VCaP (cell line): Measurements from ENCODE around the gene FAM171A2.

ENCODE experiments used
- H3K27ac ChIP-seq: fragments of 450-650 bp; 2 replicates; pipeline ENCODE4 v1.5.1; 2017
- TF ChIP-seq, protein P1 (sequence below): fragments of 450-650 bp; conservative IDR thresholded peaks from 2 replicates; pipeline ENCODE4 v1.5.1; 2017; ENCODE audit warnings: mild to moderate bottlenecking, moderate library complexity

FAM171A2 gene

DNA sequence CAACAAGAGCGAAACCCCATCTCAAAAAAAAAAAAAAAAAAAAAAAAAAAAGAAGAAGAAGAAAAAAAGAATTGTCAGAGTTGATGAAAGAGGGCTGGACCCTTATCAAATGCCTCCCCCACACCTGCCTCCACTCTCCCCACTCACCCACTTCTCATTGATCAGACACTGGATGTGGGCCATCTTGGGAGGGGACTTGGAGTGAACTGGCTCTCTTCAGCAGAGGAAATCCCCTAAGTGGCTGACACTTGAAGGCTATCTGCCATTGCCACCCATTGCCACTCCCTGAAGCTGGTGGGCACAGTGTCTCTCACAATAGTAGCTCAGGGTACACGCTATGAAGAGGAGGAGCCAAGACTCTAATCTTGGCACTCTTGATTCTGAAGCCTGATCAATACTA is 24.2 kb upstream of the FAM171A2 start:
- TF ChIP-seq, protein P1, sequence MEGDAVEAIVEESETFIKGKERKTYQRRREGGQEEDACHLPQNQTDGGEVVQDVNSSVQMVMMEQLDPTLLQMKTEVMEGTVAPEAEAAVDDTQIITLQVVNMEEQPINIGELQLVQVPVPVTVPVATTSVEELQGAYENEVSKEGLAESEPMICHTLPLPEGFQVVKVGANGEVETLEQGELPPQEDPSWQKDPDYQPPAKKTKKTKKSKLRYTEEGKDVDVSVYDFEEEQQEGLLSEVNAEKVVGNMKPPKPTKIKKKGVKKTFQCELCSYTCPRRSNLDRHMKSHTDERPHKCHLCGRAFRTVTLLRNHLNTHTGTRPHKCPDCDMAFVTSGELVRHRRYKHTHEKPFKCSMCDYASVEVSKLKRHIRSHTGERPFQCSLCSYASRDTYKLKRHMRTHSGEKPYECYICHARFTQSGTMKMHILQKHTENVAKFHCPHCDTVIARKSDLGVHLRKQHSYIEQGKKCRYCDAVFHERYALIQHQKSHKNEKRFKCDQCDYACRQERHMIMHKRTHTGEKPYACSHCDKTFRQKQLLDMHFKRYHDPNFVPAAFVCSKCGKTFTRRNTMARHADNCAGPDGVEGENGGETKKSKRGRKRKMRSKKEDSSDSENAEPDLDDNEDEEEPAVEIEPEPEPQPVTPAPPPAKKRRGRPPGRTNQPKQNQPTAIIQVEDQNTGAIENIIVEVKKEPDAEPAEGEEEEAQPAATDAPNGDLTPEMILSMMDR: no peak
- H3K27ac ChIP-seq: no peak overlapping the region

GRCh38 chr17:44386182-44386525 is 22.5 kb upstream of the FAM171A2 start:
- H3K27ac ChIP-seq: peak overlapping the region; percentile 62; the same call in 1 of the 2 replicates
- TF ChIP-seq, protein P1: no peak

GRCh38 chr17:44385287-44386181 is 21.9 kb upstream of the FAM171A2 start:
- H3K27ac ChIP-seq: peak overlapping the region; percentile 62
- TF ChIP-seq, protein P1: peak; percentile 36

GRCh38 chr17:44384823-44385286 is 21.2 kb upstream of the FAM171A2 start:
- TF ChIP-seq, protein P1: no peak
- H3K27ac ChIP-seq: peak overlapping the region; percentile 62

DNA sequence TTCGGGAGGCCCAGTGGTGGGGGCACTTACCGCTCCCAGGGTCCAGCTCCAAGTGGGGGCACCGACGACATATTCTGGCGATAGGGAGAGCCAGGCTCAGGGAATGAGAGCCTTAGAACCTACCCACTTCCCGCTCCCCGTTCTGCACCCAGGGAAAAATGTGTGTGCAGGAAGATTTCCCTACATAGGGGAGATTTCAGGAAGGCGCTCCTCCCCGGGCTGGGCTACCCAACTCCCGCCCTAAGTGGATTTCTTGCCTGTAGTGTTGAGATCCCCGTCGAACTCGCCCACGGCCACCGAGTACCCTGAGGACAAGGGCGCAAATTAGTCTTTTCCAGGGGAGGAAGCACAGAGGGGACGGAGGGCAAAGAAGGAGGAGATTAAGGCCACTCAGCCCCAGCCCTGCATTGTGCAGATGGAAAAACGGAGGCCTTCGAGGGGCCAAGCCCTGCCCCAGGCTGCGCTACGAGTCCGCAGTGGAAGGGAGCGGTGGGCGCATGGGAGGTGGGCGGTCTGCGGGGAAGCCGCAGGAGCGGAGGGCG is 20.7 kb upstream of the FAM171A2 start:
- TF ChIP-seq, protein P1: no peak
- H3K27ac ChIP-seq: peak overlapping the region; percentile 62; the same call in 1 of the 2 replicates

GRCh38 chr17:44383861-44384260 is 20.2 kb upstream of the FAM171A2 start:
- no peak overlapping the region for H3K27ac ChIP-seq
- TF ChIP-seq, protein P1: no peak

- H3K27ac ChIP-seq: no peak overlapping the region
- TF ChIP-seq, protein P1: no peak
These were observed 19.7 kb upstream of the FAM171A2 start for GRCh38 chr17:44383363-44383762.
